HepG2 (cell line): ENCODE data around the gene GYS2.

Source experiments
- ASH2L ChIP-seq: fragments of 300-600, 200-600 bp; sonication (generic); IDR thresholded peaks from 2 replicates; pipeline ENCODE4 v1.7.0; 2017; ENCODE audit warnings: low read depth, mild to moderate bottlenecking, moderate library complexity, mixed read lengths, low read length; ENCODE audit not compliant: insufficient read length
- FOXC1 ChIP-seq: sonication (generic); formaldehyde crosslinking; IDR thresholded peaks from 2 replicates; pipeline ENCODE4 v1.8.0; 2022; ENCODE audit warnings: mild to moderate bottlenecking, missing genetic modification reagents, borderline replicate concordance
- FOXM1 ChIP-seq: sonication (generic); formaldehyde crosslinking; IDR thresholded peaks from 2 replicates; pipeline ENCODE4 v1.5.0; 2020; ENCODE audit warnings: missing genetic modification reagents
- JUN ChIP-seq: sonication (generic); formaldehyde crosslinking; IDR thresholded peaks from 2 replicates; pipeline ENCODE4 v1.4.0; 2020; ENCODE audit warnings: mild to moderate bottlenecking, missing genetic modification reagents
- MIER3 ChIP-seq: IDR thresholded peaks from 2 replicates; pipeline ENCODE4 v1.6.1; 2016; ENCODE audit warnings: missing compliant biosample characterization, borderline replicate concordance
- POLR2A ChIP-seq, 2 experiments: IDR thresholded peaks; 2 replicates each; pipeline ENCODE4 v1.6.1; 2011; ENCODE audit warnings: low read depth in 2 of 2, low read length in 2 of 2, mild to moderate bottlenecking in 1 of 2, moderate library complexity in 1 of 2; ENCODE audit not compliant: insufficient read depth in 1 of 2
- SRF ChIP-seq: IDR thresholded peaks from 2 replicates; pipeline ENCODE4 v1.6.1; 2011; ENCODE audit warnings: mild to moderate bottlenecking, low read depth, low read length, moderate library complexity
- TMF1 ChIP-seq: sonication (generic); formaldehyde crosslinking; IDR thresholded peaks from 2 replicates; pipeline ENCODE4 v1.8.1; 2022; ENCODE audit warnings: low read depth, missing genetic modification reagents
- ZFP41 ChIP-seq: sonication (generic); formaldehyde crosslinking; IDR thresholded peaks from 2 replicates; pipeline ENCODE4 v1.4.0; 2020; ENCODE audit warnings: mild to moderate bottlenecking, missing genetic modification reagents, borderline replicate concordance
- ZNF570 ChIP-seq: sonication (generic); formaldehyde crosslinking; IDR thresholded peaks from 2 replicates; pipeline ENCODE4 v1.4.0; 2020; ENCODE audit warnings: mild to moderate bottlenecking, missing genetic modification reagents, borderline replicate concordance
- TF ChIP-seq, protein P1 (sequence below), 2 experiments: sonication (generic) in 1 of 2; formaldehyde crosslinking in 1 of 2; IDR thresholded peaks; 2 replicates each; pipeline versions ENCODE4 v1.4.0 to v1.6.1; 2018 to 2020; ENCODE audit warnings: missing genetic modification reagents in 2 of 2, borderline replicate concordance in 1 of 2, low read depth in 1 of 2, mild to moderate bottlenecking in 1 of 2, missing biosample characterization in 1 of 2
- TF ChIP-seq, protein P2 (sequence below): sonication (generic); formaldehyde crosslinking; IDR thresholded peaks from 2 replicates; pipeline ENCODE4 v1.8.0; 2022; ENCODE audit warnings: mild to moderate bottlenecking, missing genetic modification reagents, borderline replicate concordance
- TF ChIP-seq, protein P3 (sequence below), 2 experiments: fragments of 450-650 bp in 1 of 2; sonication (generic) in 1 of 2; formaldehyde crosslinking in 1 of 2; IDR thresholded peaks; 2 replicates each; pipeline versions ENCODE4 v1.6.1 to v1.8.0; 2016 to 2022; ENCODE audit warnings: antibody characterized with exemption in 1 of 2, mild to moderate bottlenecking in 1 of 2, missing genetic modification reagents in 1 of 2
- TF ChIP-seq, protein P4 (sequence below): sonication (generic); formaldehyde crosslinking; IDR thresholded peaks from 2 replicates; pipeline ENCODE4 v1.5.0; 2020; ENCODE audit warnings: missing genetic modification reagents

DNA sequence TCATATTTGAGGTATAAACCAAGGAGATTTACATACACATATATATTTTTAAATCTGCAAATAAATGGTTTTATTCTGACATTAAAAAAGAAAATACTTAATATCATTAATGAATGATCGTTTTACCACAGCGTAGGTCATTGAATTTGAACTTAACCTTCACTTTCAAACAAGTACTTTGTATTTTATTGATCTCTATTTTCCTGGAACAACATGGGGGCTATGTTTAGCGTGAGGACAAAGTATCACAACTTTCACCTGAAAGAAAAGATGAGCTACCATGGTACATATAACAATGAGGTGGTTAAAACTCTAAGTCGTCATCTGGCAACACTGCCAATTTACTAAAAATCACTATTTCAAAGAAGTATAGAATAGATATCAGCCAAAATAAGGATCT, 6.0 kb downstream of the GYS2 start:
- TF ChIP-seq, protein P1, sequence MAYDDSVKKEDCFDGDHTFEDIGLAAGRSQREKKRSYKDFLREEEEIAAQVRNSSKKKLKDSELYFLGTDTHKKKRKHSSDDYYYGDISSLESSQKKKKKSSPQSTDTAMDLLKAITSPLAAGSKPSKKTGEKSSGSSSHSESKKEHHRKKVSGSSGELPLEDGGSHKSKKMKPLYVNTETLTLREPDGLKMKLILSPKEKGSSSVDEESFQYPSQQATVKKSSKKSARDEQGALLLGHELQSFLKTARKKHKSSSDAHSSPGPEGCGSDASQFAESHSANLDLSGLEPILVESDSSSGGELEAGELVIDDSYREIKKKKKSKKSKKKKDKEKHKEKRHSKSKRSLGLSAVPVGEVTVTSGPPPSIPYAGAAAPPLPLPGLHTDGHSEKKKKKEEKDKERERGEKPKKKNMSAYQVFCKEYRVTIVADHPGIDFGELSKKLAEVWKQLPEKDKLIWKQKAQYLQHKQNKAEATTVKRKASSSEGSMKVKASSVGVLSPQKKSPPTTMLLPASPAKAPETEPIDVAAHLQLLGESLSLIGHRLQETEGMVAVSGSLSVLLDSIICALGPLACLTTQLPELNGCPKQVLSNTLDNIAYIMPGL (CRISPR knock-in tag; IDR thresholded peaks at IDR 0.05; ENCODE audit: borderline replicate concordance in 1 of 2, low read depth in 1 of 2), result no peak
- TF ChIP-seq ASH2L (no peak), FOXC1 (CRISPR knock-in tag) (no peak), SRF (no peak), JUN (CRISPR knock-in tag) (no peak), POLR2A (IDR thresholded peaks at IDR 0.05; ENCODE audit: insufficient read depth in 1 of 2, low read depth in 2 of 2, low read length in 2 of 2) (no peak), TMF1 (CRISPR knock-in tag) (no peak), ZNF570 (CRISPR knock-in tag) (no peak), ZFP41 (CRISPR knock-in tag) (no peak), FOXM1 (CRISPR knock-in tag) (no peak), MIER3 (no peak)
- TF ChIP-seq, protein P2, sequence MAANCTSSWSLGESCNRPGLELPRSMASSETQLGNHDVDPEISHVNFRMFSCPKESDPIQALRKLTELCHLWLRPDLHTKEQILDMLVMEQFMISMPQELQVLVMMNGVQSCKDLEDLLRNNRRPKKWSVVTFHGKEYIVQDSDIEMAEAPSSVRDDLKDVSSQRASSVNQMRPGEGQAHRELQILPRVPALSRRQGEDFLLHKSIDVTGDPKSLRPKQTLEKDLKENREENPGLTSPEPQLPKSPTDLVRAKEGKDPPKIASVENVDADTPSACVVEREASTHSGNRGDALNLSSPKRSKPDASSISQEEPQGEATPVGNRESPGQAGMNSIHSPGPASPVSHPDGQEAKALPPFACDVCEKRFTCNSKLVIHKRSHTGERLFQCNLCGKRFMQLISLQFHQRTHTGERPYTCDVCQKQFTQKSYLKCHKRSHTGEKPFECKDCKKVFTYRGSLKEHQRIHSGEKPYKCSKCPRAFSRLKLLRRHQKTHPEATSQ, result no peak
- TF ChIP-seq, protein P3, sequence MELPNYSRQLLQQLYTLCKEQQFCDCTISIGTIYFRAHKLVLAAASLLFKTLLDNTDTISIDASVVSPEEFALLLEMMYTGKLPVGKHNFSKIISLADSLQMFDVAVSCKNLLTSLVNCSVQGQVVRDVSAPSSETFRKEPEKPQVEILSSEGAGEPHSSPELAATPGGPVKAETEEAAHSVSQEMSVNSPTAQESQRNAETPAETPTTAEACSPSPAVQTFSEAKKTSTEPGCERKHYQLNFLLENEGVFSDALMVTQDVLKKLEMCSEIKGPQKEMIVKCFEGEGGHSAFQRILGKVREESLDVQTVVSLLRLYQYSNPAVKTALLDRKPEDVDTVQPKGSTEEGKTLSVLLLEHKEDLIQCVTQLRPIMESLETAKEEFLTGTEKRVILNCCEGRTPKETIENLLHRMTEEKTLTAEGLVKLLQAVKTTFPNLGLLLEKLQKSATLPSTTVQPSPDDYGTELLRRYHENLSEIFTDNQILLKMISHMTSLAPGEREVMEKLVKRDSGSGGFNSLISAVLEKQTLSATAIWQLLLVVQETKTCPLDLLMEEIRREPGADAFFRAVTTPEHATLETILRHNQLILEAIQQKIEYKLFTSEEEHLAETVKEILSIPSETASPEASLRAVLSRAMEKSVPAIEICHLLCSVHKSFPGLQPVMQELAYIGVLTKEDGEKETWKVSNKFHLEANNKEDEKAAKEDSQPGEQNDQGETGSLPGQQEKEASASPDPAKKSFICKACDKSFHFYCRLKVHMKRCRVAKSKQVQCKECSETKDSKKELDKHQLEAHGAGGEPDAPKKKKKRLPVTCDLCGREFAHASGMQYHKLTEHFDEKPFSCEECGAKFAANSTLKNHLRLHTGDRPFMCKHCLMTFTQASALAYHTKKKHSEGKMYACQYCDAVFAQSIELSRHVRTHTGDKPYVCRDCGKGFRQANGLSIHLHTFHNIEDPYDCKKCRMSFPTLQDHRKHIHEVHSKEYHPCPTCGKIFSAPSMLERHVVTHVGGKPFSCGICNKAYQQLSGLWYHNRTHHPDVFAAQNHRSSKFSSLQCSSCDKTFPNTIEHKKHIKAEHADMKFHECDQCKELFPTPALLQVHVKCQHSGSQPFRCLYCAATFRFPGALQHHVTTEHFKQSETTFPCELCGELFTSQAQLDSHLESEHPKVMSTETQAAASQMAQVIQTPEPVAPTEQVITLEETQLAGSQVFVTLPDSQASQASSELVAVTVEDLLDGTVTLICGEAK (IDR thresholded peaks at IDR 0.05), result no peak
- TF ChIP-seq, protein P3 (CRISPR knock-in tag; IDR thresholded peaks at IDR 0.05), result no peak
- TF ChIP-seq, protein P4, sequence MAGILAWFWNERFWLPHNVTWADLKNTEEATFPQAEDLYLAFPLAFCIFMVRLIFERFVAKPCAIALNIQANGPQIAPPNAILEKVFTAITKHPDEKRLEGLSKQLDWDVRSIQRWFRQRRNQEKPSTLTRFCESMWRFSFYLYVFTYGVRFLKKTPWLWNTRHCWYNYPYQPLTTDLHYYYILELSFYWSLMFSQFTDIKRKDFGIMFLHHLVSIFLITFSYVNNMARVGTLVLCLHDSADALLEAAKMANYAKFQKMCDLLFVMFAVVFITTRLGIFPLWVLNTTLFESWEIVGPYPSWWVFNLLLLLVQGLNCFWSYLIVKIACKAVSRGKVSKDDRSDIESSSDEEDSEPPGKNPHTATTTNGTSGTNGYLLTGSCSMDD (CRISPR knock-in tag), result no peak
